Thyroid gland (tissue), 4 donors: ENCODE measurements around the gene NDUFV2.

Experiments
- POLR2A ChIP-seq, 2 donors: fragments of 450-650 bp; IDR thresholded peaks; one replicate each; pipeline ENCODE4 v1.6.1; 2017; ENCODE audit warnings: antibody characterized with exemption in 2 of 2, mild to moderate bottlenecking in 2 of 2, moderate library complexity in 1 of 2
- TF ChIP-seq, protein P1 (sequence below), 6 experiments: fragments of 200-600 bp in 3 of 6; fragments of 450-650 bp in 3 of 6; sonication (generic) in 3 of 6; IDR thresholded peaks; one replicate each; pipeline ENCODE4 v1.5.1; 2016 to 2019; ENCODE audit warnings: antibody characterized with exemption in 6 of 6, mild to moderate bottlenecking in 2 of 6, inconsistent platforms in 1 of 6, moderate library complexity in 1 of 6

DNA sequence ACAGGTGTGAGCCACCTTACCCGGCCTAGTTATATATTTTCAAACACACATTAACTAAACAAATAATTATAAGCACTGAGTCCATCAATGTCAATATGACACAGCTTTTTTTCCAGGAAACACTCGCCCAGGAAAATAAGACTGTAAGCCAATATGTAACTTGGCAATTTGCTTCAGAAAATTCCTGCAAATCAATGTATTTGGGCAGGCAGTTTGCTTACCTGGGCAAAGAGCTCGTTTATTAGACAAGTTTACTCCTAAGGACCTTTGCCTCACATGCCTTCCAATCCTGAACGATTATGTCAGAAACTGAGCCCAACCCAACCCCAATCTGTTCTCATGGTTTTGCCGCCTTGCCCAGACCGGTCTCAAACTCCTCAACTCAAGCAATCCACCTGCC lies 34.7 kb upstream of the NDUFV2 start:
- TF ChIP-seq, protein P1, sequence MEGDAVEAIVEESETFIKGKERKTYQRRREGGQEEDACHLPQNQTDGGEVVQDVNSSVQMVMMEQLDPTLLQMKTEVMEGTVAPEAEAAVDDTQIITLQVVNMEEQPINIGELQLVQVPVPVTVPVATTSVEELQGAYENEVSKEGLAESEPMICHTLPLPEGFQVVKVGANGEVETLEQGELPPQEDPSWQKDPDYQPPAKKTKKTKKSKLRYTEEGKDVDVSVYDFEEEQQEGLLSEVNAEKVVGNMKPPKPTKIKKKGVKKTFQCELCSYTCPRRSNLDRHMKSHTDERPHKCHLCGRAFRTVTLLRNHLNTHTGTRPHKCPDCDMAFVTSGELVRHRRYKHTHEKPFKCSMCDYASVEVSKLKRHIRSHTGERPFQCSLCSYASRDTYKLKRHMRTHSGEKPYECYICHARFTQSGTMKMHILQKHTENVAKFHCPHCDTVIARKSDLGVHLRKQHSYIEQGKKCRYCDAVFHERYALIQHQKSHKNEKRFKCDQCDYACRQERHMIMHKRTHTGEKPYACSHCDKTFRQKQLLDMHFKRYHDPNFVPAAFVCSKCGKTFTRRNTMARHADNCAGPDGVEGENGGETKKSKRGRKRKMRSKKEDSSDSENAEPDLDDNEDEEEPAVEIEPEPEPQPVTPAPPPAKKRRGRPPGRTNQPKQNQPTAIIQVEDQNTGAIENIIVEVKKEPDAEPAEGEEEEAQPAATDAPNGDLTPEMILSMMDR (IDR thresholded peaks at IDR 0.05) = no peak
- no peak for TF ChIP-seq POLR2A (IDR thresholded peaks at IDR 0.05)
